Inferior parietal cortex (tissue), 1 donor: ENCODE data around the gene OR5B21.
A peak's percentile ranks its signal among the peaks of the same experiment; 100 is the strongest.

Source experiments
- DNase-seq: peaks from one replicate; pipeline ENCODE4 v3.0.0-alpha.2; 2016; ENCODE audit errors: extremely low spot score

OR5B21 gene

GRCh38 chr11:58508005-58508404 lies at the start of gene OR5B21:
Gene OR5B21, minus strand, starts transcription at chr11:58508105. Its CDS starts 0 bp downstream, at chr11:58508105.
- no peak for DNase-seq

- no peak for DNase-seq
Observed at GRCh38 chr11:58549644-58550043, 41.7 kb upstream of the OR5B21 start.

GRCh38 chr11:58546841-58547240 lies 38.9 kb upstream of the OR5B21 start:
- DNase-seq, result no peak

GRCh38 chr11:58531865-58532341 lies 24.0 kb upstream of the OR5B21 start:
- DNase-seq, result no peak

GRCh38 chr11:58530236-58530635 lies 22.3 kb upstream of the OR5B21 start:
- DNase-seq, result no peak

- no peak for DNase-seq
Observed at GRCh38 chr11:58527429-58527828, 19.5 kb upstream of the OR5B21 start.

- DNase-seq, result no peak
Observed at GRCh38 chr11:58526721-58527120, 18.8 kb upstream of the OR5B21 start.

GRCh38 chr11:58525037-58525614 lies 17.2 kb upstream of the OR5B21 start:
- no peak for DNase-seq

GRCh38 chr11:58524232-58525036 lies 16.5 kb upstream of the OR5B21 start:
- peak; percentile 93 for DNase-seq

GRCh38 chr11:58513747-58514367 lies 6.0 kb upstream of the OR5B21 start:
- peak; percentile 79 for DNase-seq

- no peak for DNase-seq
Observed at GRCh38 chr11:58511636-58512035, 3.7 kb upstream of the OR5B21 start.

- DNase-seq, result no peak
Observed at GRCh38 chr11:58509748-58510147, 1.8 kb upstream of the OR5B21 start.

GRCh38 chr11:58508814-58509213 lies 909 bp upstream of the OR5B21 start:
- DNase-seq, result no peak

- no peak for DNase-seq
Observed at GRCh38 chr11:58507355-58507754, 550 bp downstream of the OR5B21 start.

- no peak for DNase-seq
Observed at GRCh38 chr11:58506935-58507334, 970 bp downstream of the OR5B21 start.

- no peak for DNase-seq
Observed at GRCh38 chr11:58505849-58506248, 2.1 kb downstream of the OR5B21 start.

GRCh38 chr11:58504232-58504631 lies 3.7 kb downstream of the OR5B21 start:
- DNase-seq, result no peak

- no peak for DNase-seq
Observed at GRCh38 chr11:58503361-58503856, 4.5 kb downstream of the OR5B21 start.

- DNase-seq, result no peak
Observed at GRCh38 chr11:58502004-58502403, 5.9 kb downstream of the OR5B21 start.

- no peak for DNase-seq
Observed at GRCh38 chr11:58498464-58498863, 9.4 kb downstream of the OR5B21 start.

- DNase-seq, result no peak
Observed at GRCh38 chr11:58497951-58498350, 10.0 kb downstream of the OR5B21 start.

- no peak for DNase-seq
Observed at GRCh38 chr11:58495906-58496305, 12.0 kb downstream of the OR5B21 start.

- DNase-seq, result no peak
Observed at GRCh38 chr11:58494101-58494500, 13.8 kb downstream of the OR5B21 start.
